PC-3 (cell line): ENCODE results near the gene PCDH9. TPM values are rescaled to one million over a fixed set of nuclear protein-coding genes. Genes with fewer than 3 reads are reported as not detected.

Experiments used
- ATAC-seq: fragments of 200-7000 bp; cut with Tn5 transposase; 2 replicates; pipeline ENCODE4 v1.9.1; 2020; ENCODE audit warnings: mild to moderate bottlenecking, moderate library complexity
- BruUV-seq: library from RNA; stranded (reverse); fragments of 400-500 nt; replicated peaks from 2 replicates; lab custom pipeline; 2021; lab: Mats Ljungman, UMichigan
- CTCF ChIA-PET: fragments of 300-600 bp; sonication (Branson Sonifier 250); formaldehyde crosslinking; loops from one replicate; lab custom pipeline; 2022; ENCODE audit warnings: antibody characterized with exemption; lab: Charles Lee
- POLR2A ChIA-PET: fragments of 300-600 bp; sonication (Branson Sonifier 250); formaldehyde crosslinking; loops from one replicate; lab custom pipeline; 2022; ENCODE audit warnings: antibody characterized with exemption; ENCODE audit not compliant: unreplicated experiment; lab: Charles Lee
- DNase-seq: peaks from one replicate; pipeline ENCODE4 v3.0.0-alpha.2; 2015
- H2AFZ ChIP-seq: fragments of 300-600 bp; sonication (generic); 2 replicates; pipeline ENCODE4 v1.6.0; 2016; ENCODE audit warnings: antibody characterized with exemption, low read length
- H3F3A ChIP-seq: fragments of 300-600 bp; sonication (generic); one replicate; pipeline ENCODE4 v1.6.0; 2017; ENCODE audit warnings: antibody characterized with exemption, low read length, control low read depth, mild to moderate bottlenecking; ENCODE audit not compliant: unreplicated experiment
- H3K27ac ChIP-seq: fragments of 300-600 bp; sonication (generic); 2 replicates; pipeline ENCODE4 v1.5.1; 2016; ENCODE audit warnings: mild to moderate bottlenecking, low read length
- H3K27me3 ChIP-seq: fragments of 300-600 bp; sonication (generic); 2 replicates; pipeline ENCODE4 v1.6.1; 2016; ENCODE audit warnings: low read length, mixed read lengths
- H3K36me3 ChIP-seq: fragments of 300-600 bp; sonication (generic); 2 replicates; pipeline ENCODE4 v1.6.1; 2016; ENCODE audit warnings: low read depth, mixed run types, low read length, mixed read lengths
- H3K4me1 ChIP-seq: fragments of 300-600 bp; sonication (generic); 2 replicates; pipeline ENCODE4 v1.5.1; 2016; ENCODE audit warnings: low read length; ENCODE audit not compliant: insufficient read depth
- H3K4me2 ChIP-seq: fragments of 300-600 bp; sonication (generic); 2 replicates; pipeline ENCODE4 v1.6.0; 2016; ENCODE audit warnings: low read length
- H3K4me3 ChIP-seq: fragments of 300-600 bp; sonication (generic); 2 replicates; pipeline ENCODE4 v1.5.1; 2016; ENCODE audit warnings: mild to moderate bottlenecking, low read length, mixed read lengths
- H3K79me2 ChIP-seq: fragments of 300-600 bp; sonication (generic); 2 replicates; pipeline ENCODE4 v1.6.1; 2017; ENCODE audit warnings: low read length, mixed read lengths
- H3K9ac ChIP-seq: fragments of 300-600 bp; sonication (generic); 2 replicates; pipeline ENCODE4 v1.6.0; 2016; ENCODE audit warnings: mild to moderate bottlenecking, low read length
- H3K9me2 ChIP-seq: fragments of 300-600 bp; sonication (generic); replicated peaks from 2 replicates; pipeline ENCODE4 v1.6.1; 2016; ENCODE audit warnings: mixed run types, low read length, mixed read lengths
- H3K9me3 ChIP-seq: fragments of 300-600 bp; sonication (generic); 2 replicates; pipeline ENCODE4 v1.6.1; 2016; ENCODE audit warnings: low read length, mixed read lengths
- H4K20me1 ChIP-seq: fragments of 300-600 bp; sonication (generic); 2 replicates; pipeline ENCODE4 v1.6.1; 2016; ENCODE audit warnings: low read length, mixed read lengths
- CTCF ChIP-seq: fragments of 300-600 bp; sonication (generic); conservative IDR thresholded peaks from 2 replicates; pipeline ENCODE4 v1.5.1; 2017; ENCODE audit warnings: antibody characterized with exemption, low read depth, mild to moderate bottlenecking, low read length
- EZH2 ChIP-seq: fragments of 300-600 bp; sonication (generic); IDR thresholded peaks from one replicate; pipeline ENCODE4 v1.6.1; 2017; ENCODE audit warnings: antibody characterized with exemption, mild to moderate bottlenecking, low read length; ENCODE audit not compliant: unreplicated experiment
- EZH2phosphoT487 ChIP-seq: fragments of 300-600 bp; sonication (generic); IDR thresholded peaks from 2 replicates; pipeline ENCODE4 v1.6.1; 2018; ENCODE audit warnings: mild to moderate bottlenecking, antibody characterized with exemption, low read length, borderline replicate concordance
- intact Hi-C: fragments of 100-400 bp; cut with micrococcal nuclease; formaldehyde crosslinking; loops from 2 replicates; pipeline ENCODE4 v1.9.0; 2023
- total RNA-seq: library from RNA; depleted of rRNA; stranded (reverse); fragments of >200 nt; gene quantifications from 2 replicates; pipeline ENCODE4 v1.2.3, GENCODE V29; 2014

Gene PCDH9
- total RNA-seq, 1 experiment from 2014 or later = 0.98 TPM

DNA sequence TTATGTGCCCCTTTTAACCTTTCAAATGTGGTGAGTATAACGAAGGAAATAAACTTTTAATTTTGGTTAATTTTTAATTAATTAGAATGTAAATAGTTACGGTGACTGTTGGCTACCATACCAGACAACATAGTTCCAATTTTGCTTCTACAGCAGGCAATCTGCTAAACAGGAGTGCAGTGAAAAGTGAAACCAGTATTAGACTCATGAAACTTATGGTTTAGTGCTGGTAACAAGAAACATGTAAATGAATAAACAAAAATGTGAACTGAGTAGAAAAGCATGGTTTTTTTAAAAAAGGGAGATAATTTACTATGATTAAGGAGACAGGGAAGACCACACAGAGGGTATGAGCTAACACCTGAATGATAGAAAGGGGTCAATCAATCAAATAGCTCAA, 478.4 kb downstream of the PCDH9 start:
- TF ChIP-seq EZH2phosphoT487 (no peak), CTCF (no peak), EZH2 (no peak)
- Histone ChIP-seq H3K27me3 (no peaks in the 10 kb centered on the region), H2AFZ (no peak overlapping the region), H3K36me3 (no peaks in the 10 kb centered on the region), H3K9ac (no peak overlapping the region), H3F3A (no peaks in the 10 kb centered on the region), H3K27ac (no peak overlapping the region), H3K4me3 (no peak overlapping the region), H3K4me1 (no peaks in the 10 kb centered on the region), H4K20me1 (no peaks in the 10 kb centered on the region), H3K9me2 (no peaks in the 10 kb centered on the region), H3K79me2 (no peaks in the 10 kb centered on the region), H3K9me3 (no peaks in the 10 kb centered on the region), H3K4me2 (no peak overlapping the region)
- POLR2A ChIA-PET = no interaction called here
- intact Hi-C loops = no loop called here
- DNase-seq (no peak), ATAC-seq (no peak)
- CTCF ChIA-PET = no interaction called here
- BruUV-seq = no TSS peak

DNA sequence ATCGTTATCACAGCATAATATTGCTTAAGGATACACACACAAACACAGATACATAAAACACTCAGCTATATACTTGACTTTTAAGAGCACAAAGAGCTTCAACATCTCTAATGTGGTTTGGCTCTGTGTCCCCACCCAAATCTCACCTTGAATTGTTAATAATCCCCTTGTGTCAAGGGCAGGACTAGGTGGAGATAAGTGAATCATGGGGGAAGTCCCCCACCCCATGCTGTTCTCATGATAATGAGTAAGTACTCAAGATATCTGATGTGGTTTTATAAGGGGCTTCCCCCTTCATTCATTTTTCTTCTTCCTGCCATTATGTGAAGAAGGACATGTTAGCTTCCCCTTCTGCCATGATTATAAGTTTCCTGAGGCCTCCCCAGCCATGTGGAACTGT, 481.4 kb downstream of the PCDH9 start:
- ChIA-PET POLR2A (no interaction called here), CTCF (no interaction called here)
- Histone ChIP-seq H3K4me3 (no peak overlapping the region), H4K20me1 (no peaks in the 10 kb centered on the region), H3K4me2 (no peak overlapping the region), H3K9ac (no peak overlapping the region), H3K27me3 (no peaks in the 10 kb centered on the region), H3K27ac (no peak overlapping the region), H3F3A (no peaks in the 10 kb centered on the region), H3K4me1 (no peaks in the 10 kb centered on the region), H3K9me2 (no peaks in the 10 kb centered on the region), H3K79me2 (no peaks in the 10 kb centered on the region), H3K9me3 (no peaks in the 10 kb centered on the region), H2AFZ (no peak overlapping the region), H3K36me3 (no peaks in the 10 kb centered on the region)
- intact Hi-C loops = no loop called here
- no TSS peak for BruUV-seq
- ATAC-seq = no peak
- no peak for DNase-seq
- TF ChIP-seq CTCF (no peak), EZH2 (no peak), EZH2phosphoT487 (no peak)

DNA sequence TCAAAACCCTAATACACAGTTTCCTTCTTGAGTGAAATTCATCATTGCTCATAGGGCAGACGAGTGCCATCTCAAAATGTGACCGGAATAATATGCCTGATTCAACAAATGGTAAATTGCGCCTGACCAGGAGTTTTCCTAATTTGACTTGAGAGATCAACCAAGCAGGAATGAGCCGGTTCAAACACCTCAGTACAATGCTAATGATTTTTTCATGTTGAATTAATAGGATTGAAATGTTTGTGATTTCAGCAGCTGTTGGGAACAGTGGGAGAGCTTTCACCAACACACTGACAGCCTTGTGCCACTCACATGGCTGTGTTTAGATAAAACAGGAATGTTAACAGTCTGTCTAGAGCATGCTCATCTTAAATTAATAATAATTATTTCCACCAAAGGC, 484.8 kb downstream of the PCDH9 start:
- BruUV-seq = no TSS peak
- Histone ChIP-seq H3K27me3 (no peaks in the 10 kb centered on the region), H3K27ac (no peak overlapping the region), H3K4me3 (no peak overlapping the region), H3K4me1 (no peaks in the 10 kb centered on the region), H2AFZ (no peak overlapping the region), H4K20me1 (no peaks in the 10 kb centered on the region), H3K4me2 (no peak overlapping the region), H3K79me2 (no peaks in the 10 kb centered on the region), H3K9ac (no peak overlapping the region), H3K9me2 (no peaks in the 10 kb centered on the region), H3K9me3 (no peaks in the 10 kb centered on the region), H3K36me3 (no peaks in the 10 kb centered on the region), H3F3A (no peaks in the 10 kb centered on the region)
- DNase-seq (no peak), ATAC-seq (no peak)
- ChIA-PET CTCF (no interaction called here), POLR2A (no interaction called here)
- intact Hi-C loops = no loop called here
- TF ChIP-seq CTCF (no peak), EZH2 (no peak), EZH2phosphoT487 (no peak)
